GM12878 (cell line): ENCODE measurements around the gene ODC1. TPM values are rescaled to one million over a fixed set of nuclear protein-coding genes. Genes with fewer than 3 reads are reported as not detected.

ENCODE experiments used
- BCL3 ChIP-seq: IDR thresholded peaks from 2 replicates; pipeline ENCODE4 v1.6.1; 2011; ENCODE audit warnings: borderline replicate concordance, low read depth, mild to moderate bottlenecking, moderate library complexity, low read length; ENCODE audit not compliant: insufficient read depth, poor library complexity, severe bottlenecking
- E2F4 ChIP-seq: IDR thresholded peaks from 2 replicates; pipeline ENCODE4 v1.6.1; 2012; ENCODE audit warnings: low read depth, low read length, improper control_type of control experiment
- ESRRA ChIP-seq: IDR thresholded peaks from 2 replicates; pipeline ENCODE4 v1.6.1; 2012; ENCODE audit warnings: mild to moderate bottlenecking, low read length, improper control_type of control experiment
- KAT2A ChIP-seq: conservative IDR thresholded peaks from 2 replicates; pipeline ENCODE4 v1.6.1; 2011; ENCODE audit warnings: low read depth, low read length; ENCODE audit not compliant: control insufficient read depth
- MEF2A ChIP-seq: IDR thresholded peaks from 2 replicates; pipeline ENCODE4 v1.6.1; 2011; ENCODE audit warnings: low read depth, mild to moderate bottlenecking, low read length, moderate library complexity; ENCODE audit not compliant: insufficient read depth
- PAX5 ChIP-seq: IDR thresholded peaks from 2 replicates; pipeline ENCODE4 v1.6.1; 2011; ENCODE audit warnings: low read depth, low read length, borderline replicate concordance
- STAT1 ChIP-seq: fragments of 450-650 bp; conservative IDR thresholded peaks from 2 replicates; pipeline ENCODE4 v1.6.1; 2014; ENCODE audit warnings: antibody characterized with exemption, mild to moderate bottlenecking
- YBX1 ChIP-seq: fragments of 450-650 bp; IDR thresholded peaks from 2 replicates; pipeline ENCODE4 v1.6.1; 2016; ENCODE audit warnings: antibody characterized with exemption
- ZNF592 ChIP-seq: fragments of 450-650 bp; IDR thresholded peaks from 2 replicates; pipeline ENCODE4 v1.6.1; 2017; ENCODE audit warnings: mild to moderate bottlenecking, moderate library complexity
- polyA plus RNA-seq, 11 experiments: library from polyadenylated mRNA; depleted of rRNA in 4 of 11; unstranded in 6 of 11; stranded (reverse) in 5 of 11; fragments of >200 nt; fragmentation: Nextera tagmentation in 4 of 11; fragmentation: Illumina TruSeq in 1 of 11; extraction: Ambion mirVana in 4 of 11; extraction: Trizol in 1 of 11; gene quantifications; 1 replicate in 1 of 11; 2 replicates in 10 of 11; pipeline versions ENCODE4 v1.2.1 to v1.2.3, GENCODE V29; 2011 to 2016; ENCODE audit warnings: inconsistent platforms in 2 of 11, missing spikeins in 2 of 11, low read depth in 1 of 11
- total RNA-seq, 4 experiments: library from RNA; depleted of rRNA in 3 of 4; stranded (reverse); fragments of >200 nt in 3 of 4; fragmentation: Illumina TruSeq in 1 of 4; extraction: Trizol in 1 of 4; gene quantifications; 2 replicates each; pipeline versions ENCODE4 v1.2.1 to v1.2.3, GENCODE V29; 2013 to 2021

Gene ODC1
- total and polyA plus RNA-seq, 10 of the 15 experiments (the other 5 are each of a cell fraction or from before 2014, with no cell fraction given) = 68.5 to 441 (median 340) TPM

GRCh38 chr2:10428924-10429323 lies 19.2 kb downstream of the ODC1 start (continued):
- TF ChIP-seq E2F4 (no peak), MEF2A (no peak), PAX5 (no peak), BCL3 (no peak), YBX1 (no peak), STAT1 (no peak), ZNF592 (no peak), ESRRA (no peak), KAT2A (no peak)
- TF ChIP-seq, all 136 proteins: peak for 0
